ENCODE results near the gene MTA3. TPM values are rescaled to one million over a fixed set of nuclear protein-coding genes. Genes with fewer than 3 reads are reported as not detected.
A peak's percentile ranks its signal among the peaks of the same experiment; 100 is the strongest.
"Not testable (repeated sequence)": the region's sequence is repeated elsewhere in the genome, so short reads cannot be mapped to it uniquely, and the experiment has no call there.

MTA3 gene
- total RNA-seq, 1 donor from 2014 or later = 25.6 TPM

DNA sequence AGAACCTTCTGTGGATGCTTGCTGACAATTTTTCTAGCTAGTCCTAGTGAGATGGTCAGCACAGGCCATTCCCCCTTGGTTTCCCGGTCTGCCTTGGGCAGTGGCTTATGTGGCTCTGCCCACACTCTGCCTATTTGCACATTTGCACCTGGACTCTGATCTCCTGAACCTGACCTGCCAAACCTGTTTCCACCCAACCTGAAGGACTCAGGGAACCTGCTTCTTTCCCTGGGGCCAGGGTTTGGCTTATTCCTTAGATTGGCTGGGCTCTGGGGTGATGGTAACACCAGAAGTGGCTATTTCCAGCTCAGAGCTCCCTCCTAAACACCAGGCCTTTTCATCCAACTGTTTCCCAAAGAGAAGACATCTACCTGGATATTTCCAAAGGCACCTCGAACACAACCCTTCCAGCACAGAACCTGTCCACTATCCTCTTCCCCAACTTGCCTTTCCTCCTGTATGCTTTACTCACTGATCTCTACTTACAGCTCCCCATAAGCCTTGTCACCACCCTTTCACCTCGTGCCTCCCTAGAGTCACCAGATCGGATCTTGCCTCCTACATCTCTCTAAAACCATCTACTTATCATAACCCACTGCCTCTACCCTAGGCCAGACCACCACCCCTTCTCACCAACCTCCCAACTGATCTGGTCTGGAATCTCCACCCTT, 5.8 kb upstream of the MTA3 start:
- DNase-seq (no peak), ATAC-seq (ENCODE audit: poor library complexity) (no peak)
- intact Hi-C loops (cut with DNase I) = no loop called here

DNA sequence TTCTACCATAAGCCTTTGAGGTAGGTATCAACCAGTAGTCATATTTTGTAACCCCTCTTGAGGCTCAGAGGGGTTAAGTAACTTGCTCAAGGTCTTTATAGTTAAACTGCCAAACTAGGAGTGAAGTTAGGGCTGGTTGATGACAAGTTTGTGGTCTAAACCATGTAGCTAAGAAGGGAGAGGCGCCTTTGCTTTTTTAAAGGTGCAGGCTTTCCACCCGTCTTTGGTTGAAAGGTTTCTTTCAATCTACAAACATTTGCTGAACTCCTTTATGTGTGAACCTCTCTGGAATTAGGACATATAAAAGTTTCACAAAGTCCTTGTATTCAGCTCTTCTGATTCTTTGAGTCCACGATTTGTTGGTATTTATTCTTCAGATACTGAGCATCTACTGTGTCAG, 2.4 kb upstream of the MTA3 start:
- ATAC-seq (ENCODE audit: poor library complexity) = no peak
- no peak for DNase-seq
- intact Hi-C loops (cut with DNase I) = no loop called here

DNA sequence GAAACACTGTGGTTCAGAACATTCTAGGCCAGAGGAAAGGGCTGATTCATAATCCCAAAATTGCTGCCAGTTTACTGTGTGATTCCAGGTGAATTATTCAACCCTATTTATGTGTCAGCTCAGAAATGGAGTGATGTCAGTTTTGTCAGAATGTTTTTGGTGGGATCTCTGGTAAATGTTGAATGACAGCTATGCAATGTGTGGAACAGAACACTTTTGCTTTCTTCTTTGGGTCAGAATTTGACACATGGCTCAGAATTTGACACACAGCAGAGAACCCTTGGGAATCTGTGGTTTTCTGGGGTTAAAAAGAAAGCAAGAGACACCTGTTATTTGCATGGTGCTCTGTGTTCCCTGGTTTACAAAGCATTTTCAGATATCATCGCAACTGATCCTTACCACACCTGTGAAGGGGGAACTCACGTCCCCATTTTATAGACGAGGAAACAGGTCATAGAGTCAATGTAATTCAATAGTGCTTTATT, 1.6 kb upstream of the MTA3 start:
- DNase-seq (no peak), ATAC-seq (ENCODE audit: poor library complexity) (no peak)
- intact Hi-C loops (cut with DNase I) = no loop called here

DNA sequence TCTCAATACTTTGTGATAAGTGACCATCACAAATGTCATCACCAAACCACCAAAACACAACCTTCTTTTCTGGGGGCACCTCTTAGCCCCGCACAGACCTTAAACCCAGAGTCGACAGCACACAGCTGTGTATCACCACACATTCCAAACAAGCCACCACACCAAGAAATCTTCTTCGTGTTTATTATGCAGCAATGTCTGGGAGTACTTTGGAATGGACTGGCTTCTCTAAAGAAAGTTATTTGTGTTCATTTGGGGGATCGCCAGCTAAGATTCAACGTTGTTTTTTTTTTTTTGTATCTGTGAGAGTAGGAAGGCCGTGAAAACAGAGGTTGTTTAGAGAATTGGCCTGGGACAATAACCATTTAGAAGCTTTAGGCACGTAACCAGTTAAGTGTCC, 1.1 kb upstream of the MTA3 start:
- DNase-seq (no peak), ATAC-seq (ENCODE audit: poor library complexity) (no peak)
- intact Hi-C loops (cut with DNase I) = no loop called here

DNA sequence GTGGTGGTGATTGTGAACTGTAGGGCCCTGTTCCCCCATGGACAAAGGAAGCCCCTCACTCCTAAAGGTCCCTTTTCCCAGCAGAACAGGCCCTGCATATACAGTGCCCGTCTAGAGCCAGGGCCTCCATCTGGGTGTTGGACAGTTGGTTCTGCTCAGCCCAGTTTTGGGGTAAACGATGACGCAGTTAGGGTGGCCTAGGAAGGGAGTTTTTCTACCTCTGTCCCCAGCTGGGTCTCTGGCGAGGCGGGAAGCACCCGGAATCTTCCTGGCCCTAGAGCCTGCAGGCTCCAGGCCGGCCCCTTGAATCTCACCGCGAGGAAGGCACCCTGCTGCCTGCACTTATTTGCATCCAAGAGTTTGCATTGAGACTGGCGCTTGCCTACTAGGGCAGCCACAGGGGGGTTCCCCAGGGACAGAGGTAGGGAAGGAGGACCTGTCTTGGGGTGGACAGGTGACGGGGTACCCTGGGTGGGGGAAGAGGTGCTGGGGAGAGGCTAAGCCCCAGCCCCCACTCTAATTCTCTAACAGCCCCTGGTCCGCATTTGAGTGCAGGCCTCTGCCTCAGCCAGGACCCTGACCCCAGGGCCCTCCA, 529 bp upstream of the MTA3 start:
- intact Hi-C loops (cut with DNase I) = no loop called here
- peak; percentile 28 for ATAC-seq (ENCODE audit: poor library complexity)
- peak; percentile 46 for DNase-seq

DNA sequence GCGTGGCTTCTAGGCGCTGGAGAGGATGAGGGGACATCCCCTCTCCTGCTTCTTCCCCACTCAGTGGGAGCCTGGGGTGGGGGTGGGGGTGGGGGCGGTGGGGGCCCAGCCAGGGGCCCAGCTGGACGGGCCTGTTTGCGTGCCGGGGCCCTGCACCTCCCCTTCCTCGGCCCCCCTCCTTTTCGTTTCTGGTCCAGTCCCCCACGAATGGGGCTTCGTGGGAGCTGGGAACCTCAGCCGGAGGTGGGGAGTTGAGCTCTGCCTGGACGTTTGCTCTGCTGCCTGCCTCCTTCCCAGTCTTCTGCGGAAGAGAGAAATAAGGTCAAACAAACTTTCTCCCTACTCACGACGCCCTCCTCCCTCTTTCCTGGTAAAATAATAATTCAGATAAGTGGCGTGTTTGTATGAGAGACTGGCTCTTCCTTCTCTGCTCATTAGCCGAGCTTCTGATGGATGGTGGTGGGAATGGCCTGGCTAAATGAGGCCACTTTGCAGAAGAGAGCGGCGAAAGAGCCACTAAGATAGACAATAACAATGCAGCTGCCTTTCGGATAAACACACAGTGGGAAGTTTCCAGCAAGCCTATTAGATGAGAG, 782 bp downstream of the MTA3 start:
- intact Hi-C loops (cut with DNase I) = no loop called here
- DNase-seq = no peak
- ATAC-seq (ENCODE audit: poor library complexity) = peak; percentile 54

DNA sequence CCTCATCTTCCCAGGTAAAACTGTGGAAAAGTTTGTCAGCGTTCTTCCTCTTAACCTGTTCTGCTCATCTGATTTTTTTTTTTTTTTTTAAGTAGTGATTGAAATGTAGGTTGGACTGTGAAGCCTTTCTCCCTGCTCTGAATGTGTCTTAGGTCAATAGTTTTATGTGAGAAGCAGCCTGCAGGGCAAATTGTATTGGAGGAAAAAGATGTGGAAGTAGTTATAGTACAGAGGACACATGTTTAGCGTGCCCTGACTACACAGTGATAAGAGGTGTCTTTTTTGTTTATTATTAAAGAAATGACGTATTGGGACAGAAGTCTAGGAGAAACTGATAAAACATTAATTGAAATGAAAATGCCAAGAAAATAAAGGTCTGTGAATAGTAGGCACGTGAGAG, 1.5 kb downstream of the MTA3 start:
- ATAC-seq (ENCODE audit: poor library complexity) = no peak
- intact Hi-C loops (cut with DNase I) = no loop called here

DNA sequence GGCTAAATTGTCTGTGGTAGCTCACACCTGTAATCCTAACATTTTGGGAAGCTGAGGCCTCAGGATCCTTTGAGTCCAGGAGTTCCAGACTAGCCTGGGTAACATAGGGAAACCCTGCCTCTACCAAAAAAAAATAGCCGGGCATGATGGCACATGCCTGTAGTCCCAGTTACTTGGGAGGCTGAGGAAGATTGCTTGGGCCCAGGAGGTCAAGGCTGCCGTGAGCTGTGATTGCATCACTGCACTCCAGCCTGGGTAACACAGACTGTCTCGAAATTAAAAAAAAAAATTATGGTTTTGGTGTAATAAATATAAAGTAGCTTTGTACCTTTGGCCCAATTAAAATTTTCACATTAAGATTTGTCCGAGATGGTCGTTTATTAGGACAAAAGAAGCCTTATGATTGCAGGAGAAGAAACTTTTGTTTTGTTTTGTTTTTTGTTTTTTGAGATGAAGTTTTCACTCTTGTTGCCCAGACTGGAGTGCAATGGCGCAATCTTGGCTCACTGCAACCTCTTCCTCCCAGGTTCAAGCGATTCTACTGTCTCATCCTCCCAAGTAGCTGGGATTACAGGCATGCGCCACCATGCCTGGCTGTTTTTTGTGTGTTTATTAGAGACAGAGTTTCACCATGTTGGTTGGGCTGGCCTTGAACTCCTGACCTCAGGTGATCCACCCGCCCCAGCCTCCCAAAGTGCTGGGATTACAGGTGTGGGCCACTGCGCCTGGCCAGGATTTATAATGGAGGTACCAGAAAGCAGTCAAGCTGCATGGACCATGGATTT, 4.1 kb downstream of the MTA3 start:
- no peak for DNase-seq
- no peak for ATAC-seq (ENCODE audit: poor library complexity)
- intact Hi-C loops (cut with DNase I) = no loop called here

More for the DNA sequence above, 1.5 kb downstream of the MTA3 start:
- no peak for DNase-seq

DNA sequence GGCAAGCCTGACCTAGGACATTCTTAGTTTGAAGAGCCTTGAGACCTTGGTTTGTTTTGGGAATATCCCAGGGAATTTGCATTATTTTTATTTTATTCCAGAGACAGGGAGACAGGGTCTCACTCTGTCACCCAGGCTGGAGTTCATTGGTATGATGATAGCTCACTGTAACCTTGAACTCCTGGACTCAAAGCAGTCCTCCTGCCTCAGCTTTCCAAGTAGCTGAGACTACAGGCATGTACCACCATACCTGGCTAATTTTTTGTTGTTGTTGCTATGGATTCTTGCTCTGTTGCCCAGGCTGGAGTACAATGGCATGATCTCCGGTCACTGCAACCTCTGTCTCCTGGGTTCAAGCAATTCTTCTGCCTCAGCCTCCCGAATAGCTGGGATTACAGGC, 4.8 kb downstream of the MTA3 start:
- ATAC-seq (ENCODE audit: poor library complexity) (no peak), DNase-seq (no peak)
- intact Hi-C loops (cut with DNase I) = no loop called here

DNA sequence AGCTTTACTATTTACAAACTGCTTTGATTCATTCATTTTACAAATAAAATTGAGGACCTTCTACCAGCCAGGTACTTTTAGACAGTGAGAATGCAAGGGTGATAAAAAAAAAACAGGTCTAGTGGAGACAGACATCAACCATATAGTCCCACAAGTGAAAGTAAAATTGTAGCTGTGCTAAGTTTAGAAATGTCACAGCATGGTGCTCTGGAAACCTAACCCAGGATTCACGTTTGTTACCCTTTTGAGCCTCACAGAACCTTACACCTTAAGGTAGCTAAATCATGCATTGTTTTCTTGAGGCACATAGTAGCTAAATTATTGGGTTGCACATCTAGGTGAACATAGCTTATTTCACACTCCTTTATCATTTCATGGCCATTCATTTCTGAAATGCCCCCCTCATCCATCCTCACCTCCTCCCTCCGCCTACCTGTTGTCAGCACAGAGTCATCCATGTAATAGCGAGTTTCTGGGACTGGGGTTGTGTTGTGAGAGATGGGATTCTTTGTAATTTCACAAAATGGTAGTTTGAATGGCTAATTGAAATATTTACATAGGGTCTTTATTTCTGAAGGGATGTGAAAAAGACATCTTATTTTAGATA, 7.1 kb downstream of the MTA3 start:
- intact Hi-C loops (cut with DNase I) = no loop called here
- ATAC-seq (ENCODE audit: poor library complexity) (no peak), DNase-seq (no peak)

DNA sequence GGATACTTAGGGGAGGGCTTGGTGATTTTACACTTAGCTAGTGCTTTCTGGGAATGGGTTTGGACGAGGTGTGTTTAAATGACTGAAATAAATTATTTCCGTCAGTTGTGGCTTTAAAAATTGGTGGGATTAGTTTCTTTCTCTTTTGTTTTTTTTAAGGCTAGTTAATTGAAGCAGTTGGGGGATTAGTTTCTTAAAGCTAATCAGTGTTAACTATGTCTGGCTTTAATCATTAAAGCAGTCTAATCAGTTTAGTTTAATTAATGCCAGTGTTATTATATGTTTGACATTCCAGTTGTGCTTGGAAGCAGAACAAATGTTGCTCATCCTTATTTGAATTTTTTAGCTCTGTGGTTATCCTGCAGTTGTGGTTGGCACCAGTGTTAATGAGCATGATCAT, 10.2 kb downstream of the MTA3 start:
- DNase-seq (no peak), ATAC-seq (ENCODE audit: poor library complexity) (no peak)
- intact Hi-C loops (cut with DNase I) = no loop called here

DNA sequence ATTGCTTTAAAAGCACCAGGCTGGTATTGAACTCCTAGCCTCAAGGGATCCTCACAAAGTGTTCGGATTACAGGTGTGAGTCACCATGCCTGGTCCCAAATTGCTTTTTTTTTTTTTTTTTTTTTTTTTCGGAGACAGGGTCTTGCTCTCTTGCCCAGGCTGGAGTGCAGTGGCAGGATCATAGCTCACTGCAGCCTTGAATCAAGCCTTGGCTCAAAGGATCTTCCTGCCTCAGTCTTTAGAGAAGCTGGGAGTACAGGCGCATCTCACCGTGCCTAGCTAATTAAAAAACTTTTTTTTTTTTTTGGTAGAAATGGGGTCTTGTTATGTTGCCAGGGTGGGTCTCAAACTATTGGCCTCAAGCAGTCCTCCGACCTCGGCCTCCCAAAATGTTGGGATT, 12.8 kb downstream of the MTA3 start:
- DNase-seq (no peak), ATAC-seq (ENCODE audit: poor library complexity) (no peak)
- intact Hi-C loops (cut with DNase I) = no loop called here

DNA sequence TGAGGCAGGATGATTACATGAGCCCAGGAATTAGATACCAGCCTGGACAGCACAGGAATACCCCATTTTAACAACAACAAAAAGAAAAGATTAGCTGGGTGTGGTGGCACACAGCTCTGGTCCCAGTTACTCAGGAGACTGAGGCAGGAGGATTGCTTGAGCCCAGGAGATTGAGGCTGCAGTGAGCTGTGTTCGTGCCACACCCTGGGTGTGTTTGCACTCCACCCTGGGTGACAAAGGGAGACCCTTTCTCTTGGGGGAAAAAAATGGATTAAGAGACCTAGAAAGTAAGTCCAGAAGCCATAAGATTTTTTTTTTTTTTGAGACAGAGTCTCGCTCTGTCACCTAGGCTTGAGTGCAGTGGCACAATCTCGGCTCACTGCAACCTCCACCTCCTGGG, 16.2 kb downstream of the MTA3 start:
- ATAC-seq (ENCODE audit: poor library complexity); intact Hi-C loops (cut with DNase I); DNase-seq: not testable (repeated sequence)

DNA sequence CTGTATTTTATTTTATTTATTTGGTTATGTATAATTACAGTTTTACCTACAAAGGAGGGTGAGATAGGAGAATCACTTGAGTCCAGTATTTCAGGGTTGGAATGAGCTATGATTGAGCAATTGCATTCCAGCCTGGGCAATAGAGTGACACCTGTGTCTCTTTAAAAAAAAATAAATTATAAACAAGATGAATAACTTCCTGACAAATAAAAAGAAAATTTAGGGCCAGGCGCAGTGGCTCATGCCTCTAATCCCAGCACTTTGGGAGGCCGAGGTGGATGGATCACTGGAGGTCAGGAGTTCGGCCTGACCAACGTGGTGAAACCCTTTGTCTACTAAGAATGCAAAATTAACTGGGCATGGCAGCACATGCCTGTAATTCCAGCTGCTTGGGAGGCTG, 17.3 kb downstream of the MTA3 start:
- DNase-seq (no peak), ATAC-seq (ENCODE audit: poor library complexity) (no peak)
- intact Hi-C loops (cut with DNase I) = no loop called here

DNA sequence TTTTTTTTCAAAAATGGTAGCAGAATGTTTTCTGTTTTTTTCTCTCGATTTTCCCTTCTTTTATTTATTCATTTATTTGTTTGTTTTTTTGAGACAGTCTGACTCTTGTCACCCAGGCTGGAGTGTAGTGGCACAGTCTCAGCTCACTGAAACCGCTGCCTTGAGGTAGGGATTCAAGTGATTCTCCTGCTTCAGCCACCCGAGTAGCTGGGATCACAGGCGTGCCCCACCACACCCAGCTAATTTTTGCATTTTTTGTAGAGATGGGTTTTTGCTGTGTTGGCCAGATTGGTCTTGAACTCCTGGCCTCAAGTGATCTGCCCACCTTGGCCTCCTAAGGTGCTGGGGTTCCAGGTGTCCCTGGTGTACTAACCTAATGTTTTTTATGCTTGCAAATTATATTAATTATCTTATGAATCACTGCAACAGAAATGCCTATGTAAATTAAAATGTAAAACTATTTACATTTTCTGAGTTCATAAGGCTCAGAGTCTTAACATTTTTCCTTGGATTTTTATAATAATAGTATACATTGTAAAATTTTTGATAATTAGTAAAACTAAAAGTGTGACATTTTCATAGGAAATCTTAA, 19.2 kb downstream of the MTA3 start:
- intact Hi-C loops (cut with DNase I) = no loop called here
- DNase-seq (no peak), ATAC-seq (ENCODE audit: poor library complexity) (no peak)

DNA sequence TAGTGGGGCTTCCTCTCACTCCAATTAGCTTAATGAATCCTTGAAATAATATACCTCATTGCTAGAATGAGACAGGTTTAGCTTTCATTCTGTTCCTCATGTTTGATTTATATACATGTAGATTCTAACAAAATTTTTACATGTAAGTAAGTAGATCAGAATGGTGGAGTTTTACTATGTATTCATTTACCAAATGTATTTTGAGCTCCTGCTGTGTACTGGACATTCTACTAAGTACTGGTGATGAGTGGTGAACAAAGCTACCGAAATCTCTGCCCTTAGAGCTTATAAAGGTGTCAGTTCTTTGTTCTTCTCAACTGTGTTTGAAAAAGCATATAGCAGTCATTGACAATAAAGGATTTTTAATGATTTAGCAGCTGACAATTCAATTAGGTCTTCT, 19.7 kb downstream of the MTA3 start:
- DNase-seq (no peak), ATAC-seq (ENCODE audit: poor library complexity) (no peak)
- intact Hi-C loops (cut with DNase I) = no loop called here

DNA sequence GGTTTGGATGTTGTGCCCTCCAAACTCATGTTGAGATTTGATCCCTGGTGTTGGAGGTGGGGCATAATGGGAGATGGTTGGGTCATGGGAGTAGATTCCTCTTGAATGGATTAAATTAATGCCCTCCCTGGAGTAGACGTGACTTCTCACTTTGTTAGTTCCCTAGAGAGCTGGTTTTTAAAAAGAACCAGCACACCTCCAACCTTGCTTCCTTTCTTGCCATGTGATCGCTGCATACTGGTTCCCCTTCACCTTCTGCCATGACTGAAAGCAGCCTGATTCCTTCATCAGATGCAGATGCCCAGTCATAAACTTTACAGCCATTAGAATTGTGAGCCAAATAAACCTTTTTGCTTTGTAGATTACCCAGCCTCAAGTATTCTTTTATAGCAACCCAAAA, 21.7 kb downstream of the MTA3 start:
- ATAC-seq (ENCODE audit: poor library complexity) = no peak
- intact Hi-C loops (cut with DNase I) = no loop called here
- DNase-seq = no peak

DNA sequence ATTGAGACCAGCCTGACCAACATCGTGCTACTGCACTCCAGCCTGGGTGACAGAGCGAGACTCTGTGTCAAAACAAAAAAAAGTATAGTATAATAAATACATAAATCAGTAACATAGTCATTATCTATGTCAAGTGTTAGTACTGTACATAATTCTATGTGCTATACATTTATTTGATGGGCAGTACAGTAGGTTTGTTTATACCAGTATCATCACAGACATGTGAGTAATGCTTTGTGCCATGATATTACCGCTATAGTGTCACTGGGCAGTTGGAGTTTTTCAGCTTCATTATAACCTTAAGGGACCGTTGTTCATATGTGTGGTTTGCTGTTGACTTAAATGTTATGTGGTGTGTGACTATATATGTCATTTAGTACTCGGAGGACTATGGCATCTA, 24.9 kb downstream of the MTA3 start:
- intact Hi-C loops (cut with DNase I) = no loop called here
- DNase-seq (no peak), ATAC-seq (ENCODE audit: poor library complexity) (no peak)

DNA sequence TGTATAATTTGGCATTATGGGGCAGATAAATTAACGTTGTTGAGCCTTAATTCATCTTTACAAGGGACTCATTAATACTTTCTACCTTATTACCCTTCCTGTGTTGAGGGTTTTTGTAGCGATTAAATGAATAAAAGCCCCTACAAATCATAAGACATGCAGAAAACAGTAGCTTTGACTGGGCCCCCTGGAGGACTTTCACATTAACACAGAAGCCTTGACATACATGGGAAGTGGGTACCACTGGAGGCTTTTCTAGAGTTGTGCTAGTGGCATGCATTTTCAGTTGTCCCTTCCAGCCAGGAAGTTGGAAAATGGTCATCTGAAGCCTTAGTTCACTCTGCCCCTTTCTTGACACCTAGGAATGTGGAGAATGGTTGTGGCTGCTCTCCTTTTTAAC, 30.2 kb downstream of the MTA3 start:
- intact Hi-C loops (cut with DNase I) = no loop called here
- no peak for DNase-seq
- ATAC-seq (ENCODE audit: poor library complexity) = no peak
